Gastrocnemius medialis (tissue), 4 donors: ENCODE measurements around the gene ITGB5. TPM values are rescaled to one million over a fixed set of nuclear protein-coding genes. Genes with fewer than 3 reads are reported as not detected.

Source experiments
- ATAC-seq, 2 donors: fragments of 150-250 bp; one replicate each; pipeline ENCODE4 v1.9.1; 2016
- DNase-seq, 2 donors: peaks; one replicate each; pipeline ENCODE4 v3.0.0-alpha.2; 2019
- H3K27ac ChIP-seq, 4 donors: fragments of 200-600 bp; sonication (generic); 1 replicate in 1 of 4; 2 replicates in 3 of 4; pipeline ENCODE4 v1.5.1; 2016 to 2018; ENCODE audit warnings: mild to moderate bottlenecking in 2 of 4, moderate library complexity in 1 of 4
- H3K27me3 ChIP-seq, 3 donors: fragments of 200-600 bp; sonication (generic) in 2 of 3; 1 replicate in 1 of 3; 2 replicates in 2 of 3; pipeline versions ENCODE4 v1.5.1 to v1.6.0; 2016 to 2019; ENCODE audit warnings: mild to moderate bottlenecking in 1 of 3, moderate library complexity in 1 of 3
- H3K36me3 ChIP-seq, 2 donors: fragments of 200-600 bp; sonication (generic) in 1 of 2; one replicate each; pipeline ENCODE4 v1.5.1; 2017 to 2018
- H3K4me1 ChIP-seq, 2 donors: fragments of 200-600 bp; sonication (generic) in 1 of 2; one replicate each; pipeline ENCODE4 v1.5.1; 2016 to 2017; ENCODE audit warnings: mild to moderate bottlenecking in 2 of 2
- H3K4me3 ChIP-seq, 4 donors: fragments of 200-600 bp; sonication (generic) in 3 of 4; 1 replicate in 1 of 4; 2 replicates in 3 of 4; pipeline ENCODE4 v1.5.1; 2016 to 2019; ENCODE audit warnings: mild to moderate bottlenecking in 2 of 4
- H3K9me3 ChIP-seq, 3 donors: fragments of 200-600 bp; sonication (generic) in 2 of 3; 1 replicate in 1 of 3; 2 replicates in 2 of 3; pipeline ENCODE4 v1.5.1; 2016 to 2019
- CTCF ChIP-seq, 5 experiments: fragments of 450-650 bp in 3 of 5; fragments of 200-600 bp in 2 of 5; sonication (generic) in 2 of 5; IDR thresholded peaks in 4 of 5; conservative IDR thresholded peaks in 1 of 5; 1 replicate in 4 of 5; 2 replicates in 1 of 5; pipeline ENCODE4 v1.5.1; 2016 to 2019; ENCODE audit warnings: antibody characterized with exemption in 5 of 5, mild to moderate bottlenecking in 3 of 5, moderate library complexity in 3 of 5
- POLR2A ChIP-seq, 2 donors: fragments of 450-650 bp; IDR thresholded peaks; one replicate each; pipeline ENCODE4 v1.6.1; 2017; ENCODE audit warnings: antibody characterized with exemption in 2 of 2, mild to moderate bottlenecking in 2 of 2, moderate library complexity in 2 of 2
- in situ Hi-C, 4 donors: fragments of 200-750 bp; cut with MboI; loops; one replicate each; pipeline versions ENCODE4 v1.15.0 to v1.8.0; 2017; ENCODE audit warnings: low sequenced_read_pairs in 4 of 4
- intact Hi-C: fragments of 100-400 bp; cut with DNase I; formaldehyde crosslinking; loops from one replicate; pipeline ENCODE4 v1.15.1; 2023; ENCODE audit warnings: low total_unique reads
- total RNA-seq, 4 donors: library from RNA; depleted of rRNA; stranded (reverse); fragments of >200 nt; gene quantifications; one replicate each; pipeline versions ENCODE4 v1.1.0 to v1.2.3, GENCODE V29; 2016

Gene ITGB5
- total RNA-seq, 4 donors from 2014 or later, result 35.2 to 101 (median 71.3) TPM

GRCh38 chr3:124890573-124891190 lies 3.5 kb upstream of the ITGB5 start:
- TF ChIP-seq CTCF (IDR thresholded peaks at IDR 0.05 in 4 of 5, conservative IDR thresholded peaks at IDR 0.05 in 1 of 5), result no peak
- TF ChIP-seq POLR2A (IDR thresholded peaks at IDR 0.05), result no peak
- Histone ChIP-seq H3K27ac (no peak overlapping the region), H3K4me3 (no peak overlapping the region), H3K36me3 (no peaks in the 10 kb centered on the region), H3K27me3 (no peaks in the 10 kb centered on the region), H3K9me3 (no peaks in the 10 kb centered on the region), H3K4me1 (peaks cover 0 to 3% of the 10 kb centered on the region in 2 donors)
- intact Hi-C loops (no loop called here), in situ Hi-C loops (no loop called here)
- DNase-seq (no peak), ATAC-seq (no peak)

DNA sequence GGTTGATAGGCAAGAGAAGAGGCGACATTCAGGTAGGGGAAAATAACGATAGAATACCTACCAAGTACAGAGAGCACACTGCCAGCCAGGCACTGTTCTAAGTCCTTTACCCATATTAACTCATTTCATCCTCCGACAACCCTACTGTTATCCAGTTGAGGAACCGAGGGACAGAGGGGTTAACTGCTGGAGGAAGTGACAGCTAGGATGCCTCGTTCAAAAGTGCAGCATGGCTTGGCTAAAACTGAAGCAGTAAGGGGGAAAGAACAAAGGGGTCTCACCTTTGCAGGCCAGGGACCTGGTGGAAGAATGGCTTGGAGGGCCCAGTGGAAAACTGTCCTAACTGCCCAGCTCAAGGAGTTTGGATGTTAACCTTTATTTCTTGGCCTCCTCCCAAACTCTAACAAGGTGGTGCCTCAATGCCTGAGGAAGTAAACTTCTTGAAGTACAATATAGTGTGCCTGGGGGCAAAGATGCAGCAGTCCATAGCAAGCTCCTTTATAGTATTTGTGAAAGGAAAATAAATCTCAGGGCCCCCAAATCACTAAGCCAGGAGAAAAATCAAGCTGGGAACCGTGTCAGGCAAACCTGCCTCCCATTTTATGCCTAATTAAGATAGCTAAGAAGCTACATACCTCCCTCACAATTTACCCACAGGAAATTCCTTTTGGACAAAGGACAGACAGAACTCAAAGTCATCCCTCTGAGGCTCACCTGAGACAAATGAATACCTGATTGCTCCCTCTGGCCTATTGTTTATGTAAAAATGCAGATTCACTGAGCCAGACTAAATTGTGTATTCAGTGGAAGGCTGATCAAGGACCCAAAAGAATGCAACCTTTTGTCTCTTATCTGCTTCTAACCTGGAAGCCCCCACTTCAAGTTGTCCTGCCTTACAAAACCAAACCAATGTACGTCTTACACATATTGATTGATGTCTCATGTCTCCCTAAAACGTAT lies 1.6 kb upstream of the ITGB5 start:
- peak overlapping the region in 1 of 4 donors; percentile 1 for H3K27ac ChIP-seq
- peaks cover 5 to 6% of the 10 kb centered on the region in 2 donors for H3K4me1 ChIP-seq
- in situ Hi-C loops (loop anchor here in 1 of 4 donors (10.0 kb wide), 1 partner anchor 54 kb away; no protein-coding TSS in a partner anchor), intact Hi-C loops (no loop called here)
- TF ChIP-seq POLR2A (IDR thresholded peaks at IDR 0.05) (no peak), CTCF (IDR thresholded peaks at IDR 0.05 in 4 of 5, conservative IDR thresholded peaks at IDR 0.05 in 1 of 5) (no peak)
- ATAC-seq, result no peak
- no peaks in the 10 kb centered on the region for H3K9me3 ChIP-seq
- no peaks in the 10 kb centered on the region for H3K27me3 ChIP-seq
- H3K36me3 ChIP-seq, result no peaks in the 10 kb centered on the region
- no peak overlapping the region for H3K4me3 ChIP-seq
- DNase-seq, result no peak

GRCh38 chr3:124887932-124888298 lies 750 bp upstream of the ITGB5 start:
- H3K9me3 ChIP-seq, result no peaks in the 10 kb centered on the region
- DNase-seq (no peak), ATAC-seq (no peak)
- H3K4me1 ChIP-seq, result peaks cover 5 to 6% of the 10 kb centered on the region in 2 donors
- H3K36me3 ChIP-seq, result no peaks in the 10 kb centered on the region
- intact Hi-C loops (loop anchor here (2.0 kb wide), 2 partner anchors 53 to 107 kb away; no protein-coding TSS in a partner anchor), in situ Hi-C loops (loop anchor here in 1 of 4 donors (10.0 kb wide), 1 partner anchor 53 kb away; no protein-coding TSS in a partner anchor)
- no peaks in the 10 kb centered on the region for H3K27me3 ChIP-seq
- peak overlapping the region in 2 of 4 donors; percentile 60 to 62 for H3K4me3 ChIP-seq
- H3K27ac ChIP-seq, result peak overlapping the region; percentile 80 to 92 (median 90)
- TF ChIP-seq CTCF (IDR thresholded peaks at IDR 0.05 in 4 of 5, conservative IDR thresholded peaks at IDR 0.05 in 1 of 5), result no peak
- no peak for TF ChIP-seq POLR2A (IDR thresholded peaks at IDR 0.05)

DNA sequence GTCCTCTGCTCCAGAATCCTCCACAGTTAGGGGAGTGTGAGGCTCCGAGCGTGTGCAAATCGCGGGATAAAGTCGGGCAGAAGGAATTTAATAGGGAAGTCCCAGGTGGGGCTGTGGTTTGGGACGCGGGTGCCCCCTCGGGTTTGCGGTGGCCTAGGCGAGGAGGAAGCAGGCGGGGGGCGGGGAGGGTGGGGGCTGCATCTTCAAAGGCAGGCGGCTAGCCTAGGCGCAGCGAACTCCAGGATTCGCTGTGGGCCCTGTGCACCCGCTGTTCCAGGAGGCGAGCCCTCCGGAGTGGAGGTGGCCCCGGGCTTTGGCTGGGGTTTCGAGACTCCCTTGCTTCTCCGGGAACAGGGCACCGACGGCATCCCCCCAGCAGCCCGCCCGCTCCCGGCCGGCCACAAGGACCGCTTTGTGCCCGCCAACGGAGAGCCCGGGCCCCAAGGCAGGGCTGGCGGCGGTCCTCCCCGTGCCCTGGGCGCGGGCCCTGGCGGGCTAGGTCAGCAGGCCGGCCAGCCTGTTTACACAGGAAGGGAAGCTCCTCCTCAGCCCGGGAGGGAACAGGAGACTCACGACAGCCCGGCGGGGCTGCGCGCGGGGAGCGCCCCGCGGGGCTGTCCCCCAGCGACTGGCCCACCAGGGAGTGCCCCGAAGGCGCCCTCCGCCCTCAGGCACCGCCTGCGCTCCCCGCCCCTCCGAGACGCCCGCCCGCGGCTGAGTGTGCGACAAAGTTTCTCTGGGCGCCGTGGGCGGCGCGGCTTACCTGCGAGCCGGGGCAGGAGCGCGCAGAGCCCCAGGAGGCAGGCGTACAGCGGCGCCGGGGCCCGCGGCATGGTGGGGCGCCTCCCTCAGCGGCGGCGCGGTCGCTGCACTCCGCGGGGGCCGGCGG lies 753 bp downstream of the ITGB5 start:
- peak; percentile 31 to 32 for DNase-seq
- peak; percentile 61 to 70 for ATAC-seq

More for the DNA sequence above, 753 bp downstream of the ITGB5 start:
- Histone ChIP-seq H3K27me3 (no peaks in the 10 kb centered on the region), H3K4me1 (peaks cover 5 to 6% of the 10 kb centered on the region in 2 donors), H3K4me3 (peak overlapping the region; percentile 60 to 95 (median 64)), H3K36me3 (no peaks in the 10 kb centered on the region), H3K9me3 (no peaks in the 10 kb centered on the region), H3K27ac (peak overlapping the region; percentile 80 to 92 (median 90))
- in situ Hi-C loops, result loop anchor here in 1 of 4 donors (10.0 kb wide), 1 partner anchor 52 kb away; no protein-coding TSS in a partner anchor
- TF ChIP-seq CTCF (IDR thresholded peaks at IDR 0.05 in 4 of 5, conservative IDR thresholded peaks at IDR 0.05 in 1 of 5) (peak in 1 of 5 experiments; percentile 21), POLR2A (IDR thresholded peaks at IDR 0.05) (peak in 1 of 2 donors; percentile 38)
- intact Hi-C loops, result loop anchor here (2.0 kb wide), 2 partner anchors 52 to 106 kb away; no protein-coding TSS in a partner anchor
